Duodenal mucosa (tissue), 2 donors: ENCODE results near the gene THSD8.
"Not testable (repeated sequence)": the region's sequence is repeated elsewhere in the genome, so short reads cannot be mapped to it uniquely, and the experiment has no call there.

Experiments
- H3K27ac ChIP-seq: one replicate; pipeline ENCODE4 v1.7.0; 2013; ENCODE audit warnings: low read depth, low read length
- H3K27me3 ChIP-seq, 2 donors: one replicate each; pipeline ENCODE4 v1.7.0; 2013; ENCODE audit warnings: low read length in 2 of 2, control low read depth in 1 of 2; ENCODE audit not compliant: insufficient read depth in 2 of 2, control insufficient read depth in 1 of 2
- H3K36me3 ChIP-seq, 2 donors: one replicate each; pipeline ENCODE4 v1.7.0; 2013; ENCODE audit warnings: low read length in 2 of 2, control low read depth in 1 of 2; ENCODE audit not compliant: insufficient read depth in 2 of 2, control insufficient read depth in 1 of 2
- H3K4me1 ChIP-seq, 2 donors: one replicate each; pipeline ENCODE4 v1.7.0; 2013; ENCODE audit warnings: low read length in 2 of 2, control low read depth in 1 of 2; ENCODE audit not compliant: insufficient read depth in 2 of 2, control insufficient read depth in 1 of 2
- H3K4me3 ChIP-seq, 2 donors: one replicate each; pipeline ENCODE4 v1.7.0; 2013; ENCODE audit warnings: low read length in 2 of 2, low read depth in 1 of 2
- H3K9ac ChIP-seq, 2 donors: one replicate each; pipeline ENCODE4 v1.7.0; 2013; ENCODE audit warnings: low read length in 2 of 2, low read depth in 1 of 2
- H3K9me3 ChIP-seq, 2 donors: one replicate each; pipeline ENCODE4 v1.7.0; 2013; ENCODE audit warnings: low read length in 2 of 2, control low read depth in 1 of 2; ENCODE audit not compliant: control insufficient read depth in 1 of 2

The THSD8 gene

GRCh38 chr19:12792051-12792852 is 9.6 kb upstream of the THSD8 start:
- Histone ChIP-seq H3K4me1 (peaks cover 44 to 46% of the 10 kb centered on the region in 2 donors), H3K9me3 (no peaks in the 10 kb centered on the region), H3K27me3 (no peaks in the 10 kb centered on the region), H3K36me3 (no peaks in the 10 kb centered on the region), H3K27ac (peak overlapping the region; percentile 100), H3K4me3 (peak overlapping the region; percentile 91 to 95), H3K9ac (peak overlapping the region; percentile 99 to 100)

DNA sequence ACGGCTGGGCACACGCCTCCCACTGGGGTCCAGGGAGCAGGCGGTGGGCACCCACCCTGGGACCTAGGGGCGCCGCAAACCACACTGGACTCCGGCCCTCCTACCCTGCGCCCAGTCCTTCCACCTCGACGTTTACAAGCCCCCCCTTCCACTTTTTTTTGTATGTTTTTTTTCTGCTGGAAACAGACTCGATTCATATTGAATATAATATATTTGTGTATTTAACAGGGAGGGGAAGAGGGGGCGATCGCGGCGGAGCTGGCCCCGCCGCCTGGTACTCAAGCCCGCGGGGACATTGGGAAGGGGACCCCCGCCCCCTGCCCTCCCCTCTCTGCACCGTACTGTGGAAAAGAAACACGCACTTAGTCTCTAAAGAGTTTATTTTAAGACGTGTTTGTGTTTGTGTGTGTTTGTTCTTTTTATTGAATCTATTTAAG is 9.0 kb upstream of the THSD8 start:
- Histone ChIP-seq H3K4me3 (peak overlapping the region; percentile 91 to 95), H3K27me3 (no peaks in the 10 kb centered on the region), H3K27ac (peak overlapping the region; percentile 100), H3K4me1 (peaks cover 39 to 40% of the 10 kb centered on the region in 2 donors), H3K36me3 (no peaks in the 10 kb centered on the region), H3K9ac (peak overlapping the region; percentile 99 to 100), H3K9me3 (no peaks in the 10 kb centered on the region)

GRCh38 chr19:12793290-12794195 is 8.3 kb upstream of the THSD8 start:
- Histone ChIP-seq H3K9me3 (no peaks in the 10 kb centered on the region), H3K27ac (peak overlapping the region; percentile 100), H3K4me1 (peaks cover 32 to 34% of the 10 kb centered on the region in 2 donors), H3K36me3 (no peaks in the 10 kb centered on the region), H3K4me3 (peak overlapping the region; percentile 91 to 95), H3K27me3 (no peaks in the 10 kb centered on the region), H3K9ac (peak overlapping the region; percentile 99 to 100)

GRCh38 chr19:12794196-12794941 is 7.5 kb upstream of the THSD8 start:
- H3K36me3 ChIP-seq: peaks cover under 1 to 3% of the 10 kb centered on the region in 2 donors
- H3K27ac ChIP-seq: peak overlapping the region; percentile 100
- H3K27me3 ChIP-seq: no peaks in the 10 kb centered on the region
- H3K9me3 ChIP-seq: no peaks in the 10 kb centered on the region
- H3K4me1 ChIP-seq: peaks cover 24 to 26% of the 10 kb centered on the region in 2 donors
- peak overlapping the region; percentile 99 to 100 for H3K9ac ChIP-seq
- peak overlapping the region; percentile 61 to 95 for H3K4me3 ChIP-seq

- no peak overlapping the region for H3K9ac ChIP-seq
- no peak overlapping the region for H3K4me3 ChIP-seq
- no peak overlapping the region for H3K27ac ChIP-seq
- no peaks in the 10 kb centered on the region for H3K9me3 ChIP-seq
- peaks cover 24 to 28% of the 10 kb centered on the region in 2 donors for H3K4me1 ChIP-seq
- no peaks in the 10 kb centered on the region for H3K27me3 ChIP-seq
- peaks cover 7 to 9% of the 10 kb centered on the region in 2 donors for H3K36me3 ChIP-seq
These were observed 6.9 kb upstream of the THSD8 start for GRCh38 chr19:12794971-12795381.

DNA sequence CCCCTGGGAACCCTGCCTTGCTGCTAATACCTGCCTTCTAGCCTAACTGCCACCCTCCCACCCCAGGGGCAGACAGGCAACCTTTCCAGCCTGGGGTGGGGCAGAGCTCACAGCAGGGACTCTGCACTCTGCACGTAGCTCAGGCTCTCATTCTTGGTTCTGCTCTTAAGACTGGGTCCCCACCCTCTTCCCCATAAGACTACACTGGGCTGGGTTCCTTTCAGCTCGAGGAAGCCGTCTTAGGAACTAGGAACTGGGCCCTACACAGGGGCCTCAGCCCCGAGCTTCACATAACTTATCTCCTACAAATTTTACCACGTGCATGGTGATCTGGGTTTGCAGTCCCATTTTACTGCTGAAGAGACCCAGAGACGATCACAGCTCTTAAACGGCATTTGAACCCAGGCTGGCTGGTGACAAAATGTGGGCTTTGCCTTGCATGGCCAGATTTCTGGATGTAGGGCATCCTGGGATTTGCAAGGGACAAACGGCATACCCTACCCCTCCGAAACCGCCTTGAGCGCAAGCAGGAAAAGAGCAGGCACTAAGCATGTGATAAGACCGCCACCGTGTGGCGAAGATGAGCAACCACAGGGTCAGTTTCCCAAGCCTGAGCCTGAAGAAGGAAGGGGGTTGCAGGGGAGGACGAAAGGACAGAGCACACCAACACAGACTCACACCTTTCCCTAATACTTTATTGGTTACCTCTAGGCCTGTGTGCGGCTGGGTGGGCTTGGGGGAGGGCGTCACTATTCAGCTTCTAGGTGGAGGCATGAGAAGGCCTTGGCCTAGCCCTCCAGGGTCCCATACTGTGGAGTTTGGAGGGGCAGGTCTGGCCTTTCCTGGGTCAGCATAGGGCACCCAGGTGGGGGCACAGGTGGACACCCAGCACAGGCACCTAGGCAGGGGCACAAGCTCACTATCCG is 5.5 kb upstream of the THSD8 start:
- H3K4me3 ChIP-seq: peak overlapping the region; percentile 37 to 55
- H3K27ac ChIP-seq: peak overlapping the region; percentile 67
- H3K9me3 ChIP-seq: no peaks in the 10 kb centered on the region
- H3K36me3 ChIP-seq: peaks cover 7 to 14% of the 10 kb centered on the region in 2 donors
- H3K4me1 ChIP-seq: peaks cover 24 to 34% of the 10 kb centered on the region in 2 donors
- peak overlapping the region; percentile 61 to 71 for H3K9ac ChIP-seq
- H3K27me3 ChIP-seq: no peaks in the 10 kb centered on the region

- no peak overlapping the region for H3K27ac ChIP-seq
- H3K9me3 ChIP-seq: no peaks in the 10 kb centered on the region
- no peak overlapping the region for H3K9ac ChIP-seq
- no peaks in the 10 kb centered on the region for H3K27me3 ChIP-seq
- no peak overlapping the region for H3K4me3 ChIP-seq
- peaks cover 25 to 38% of the 10 kb centered on the region in 2 donors for H3K4me1 ChIP-seq
- H3K36me3 ChIP-seq: peaks cover 7 to 14% of the 10 kb centered on the region in 2 donors
These were observed 4.7 kb upstream of the THSD8 start for GRCh38 chr19:12797141-12797587.

DNA sequence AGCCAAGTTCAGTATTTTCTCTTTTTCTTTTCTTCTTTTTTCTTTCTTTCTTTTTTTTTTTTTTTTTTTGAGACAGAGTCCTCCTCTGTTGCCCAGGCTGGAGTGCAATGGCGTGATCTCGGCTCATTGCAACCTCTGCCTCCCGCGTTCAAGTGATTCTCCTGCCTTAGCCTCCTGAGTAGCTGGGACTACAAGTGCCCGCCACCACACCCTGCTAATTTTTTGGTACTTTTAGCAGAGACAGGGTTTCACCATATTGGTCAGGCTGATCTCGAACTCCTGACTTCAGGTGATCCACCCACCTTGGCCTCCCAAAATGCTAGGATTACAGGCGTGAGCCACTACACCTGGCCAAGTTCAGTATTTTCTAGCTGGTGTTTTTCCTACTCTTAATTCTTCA is 4.3 kb upstream of the THSD8 start:
- peaks cover 30 to 42% of the 10 kb centered on the region in 2 donors for H3K4me1 ChIP-seq
- H3K27ac ChIP-seq, H3K9me3 ChIP-seq, H3K9ac ChIP-seq, H3K4me3 ChIP-seq, H3K27me3 ChIP-seq: not testable (repeated sequence)
- H3K36me3 ChIP-seq: peaks cover 7 to 14% of the 10 kb centered on the region in 2 donors
